ENCODE results near the gene BCAR1.
A peak's percentile ranks its signal among the peaks of the same experiment; 100 is the strongest.

The BCAR1 gene

DNA sequence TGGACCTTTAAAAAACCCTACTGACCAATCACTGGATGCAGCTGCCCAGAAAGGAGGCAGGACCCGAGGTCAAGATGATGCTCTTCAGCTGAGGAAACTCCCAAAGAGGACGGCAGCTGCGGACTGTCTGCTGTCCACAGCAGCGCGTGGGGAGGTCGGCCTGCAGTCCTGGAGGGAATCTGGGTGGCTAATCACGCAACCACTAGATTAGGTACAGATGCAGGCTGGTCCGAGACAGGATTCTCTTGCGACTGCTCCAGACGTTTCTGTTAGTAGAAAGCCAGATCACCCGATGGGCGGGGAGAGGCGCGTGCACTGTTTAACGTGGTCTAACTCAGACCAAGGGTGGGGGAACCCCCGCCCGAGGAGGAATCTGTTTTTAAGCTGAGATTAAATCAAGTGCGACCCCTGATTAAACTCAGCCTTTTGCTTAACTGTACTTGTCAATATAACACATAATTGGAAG lies 53.3 kb downstream of the BCAR1 start:
- DNase-seq, result no peak

DNA sequence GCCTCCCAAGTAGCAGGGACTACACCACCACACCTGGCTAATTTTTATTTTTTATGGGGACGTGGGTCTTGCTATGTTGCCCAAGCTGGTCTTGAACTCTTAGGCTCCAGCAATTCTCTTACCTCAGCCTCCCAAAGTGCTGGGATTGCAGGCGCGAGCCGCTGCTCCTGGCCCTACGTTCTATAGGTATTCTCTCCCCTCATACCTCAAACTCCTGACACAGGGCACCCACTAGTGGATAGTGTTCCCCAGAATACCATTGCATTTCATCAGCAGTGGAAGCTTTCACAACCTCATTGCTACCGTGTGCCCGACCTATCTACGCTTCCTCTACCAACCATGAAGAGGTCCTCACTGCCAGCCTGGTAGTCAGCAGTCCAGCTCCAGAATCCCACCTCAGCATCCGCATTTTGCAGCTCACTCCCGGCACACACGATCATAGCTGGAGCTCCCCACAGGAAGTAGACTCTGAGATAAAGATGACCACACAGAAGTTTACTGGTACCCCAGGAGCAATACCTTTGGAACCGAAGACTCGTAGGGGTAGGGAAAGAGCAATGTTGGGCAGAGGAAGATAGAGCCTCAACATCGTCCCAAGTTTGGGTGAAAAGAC lies 53.8 kb downstream of the BCAR1 start:
- DNase-seq, result no peak

DNA sequence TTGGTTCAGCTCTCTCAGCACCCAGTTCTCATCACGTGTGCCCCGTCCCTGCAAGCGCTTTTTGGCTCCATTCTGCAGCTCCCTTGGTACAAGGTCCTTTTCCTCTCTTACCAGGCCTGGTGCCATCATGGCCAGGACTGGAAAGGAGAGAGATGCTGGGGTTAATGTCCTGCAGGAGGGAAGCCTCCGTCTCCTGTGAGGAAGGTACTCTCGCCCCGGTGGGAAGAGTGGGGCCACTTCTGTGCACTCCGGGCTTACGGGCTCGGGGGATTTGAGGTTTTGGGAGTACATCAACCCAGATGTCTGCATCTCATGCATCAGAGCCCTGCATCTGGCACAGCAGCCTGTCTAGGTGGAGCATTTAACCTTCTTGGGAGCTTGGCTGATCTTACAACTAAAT lies 54.6 kb downstream of the BCAR1 start:
- no peak for DNase-seq

DNA sequence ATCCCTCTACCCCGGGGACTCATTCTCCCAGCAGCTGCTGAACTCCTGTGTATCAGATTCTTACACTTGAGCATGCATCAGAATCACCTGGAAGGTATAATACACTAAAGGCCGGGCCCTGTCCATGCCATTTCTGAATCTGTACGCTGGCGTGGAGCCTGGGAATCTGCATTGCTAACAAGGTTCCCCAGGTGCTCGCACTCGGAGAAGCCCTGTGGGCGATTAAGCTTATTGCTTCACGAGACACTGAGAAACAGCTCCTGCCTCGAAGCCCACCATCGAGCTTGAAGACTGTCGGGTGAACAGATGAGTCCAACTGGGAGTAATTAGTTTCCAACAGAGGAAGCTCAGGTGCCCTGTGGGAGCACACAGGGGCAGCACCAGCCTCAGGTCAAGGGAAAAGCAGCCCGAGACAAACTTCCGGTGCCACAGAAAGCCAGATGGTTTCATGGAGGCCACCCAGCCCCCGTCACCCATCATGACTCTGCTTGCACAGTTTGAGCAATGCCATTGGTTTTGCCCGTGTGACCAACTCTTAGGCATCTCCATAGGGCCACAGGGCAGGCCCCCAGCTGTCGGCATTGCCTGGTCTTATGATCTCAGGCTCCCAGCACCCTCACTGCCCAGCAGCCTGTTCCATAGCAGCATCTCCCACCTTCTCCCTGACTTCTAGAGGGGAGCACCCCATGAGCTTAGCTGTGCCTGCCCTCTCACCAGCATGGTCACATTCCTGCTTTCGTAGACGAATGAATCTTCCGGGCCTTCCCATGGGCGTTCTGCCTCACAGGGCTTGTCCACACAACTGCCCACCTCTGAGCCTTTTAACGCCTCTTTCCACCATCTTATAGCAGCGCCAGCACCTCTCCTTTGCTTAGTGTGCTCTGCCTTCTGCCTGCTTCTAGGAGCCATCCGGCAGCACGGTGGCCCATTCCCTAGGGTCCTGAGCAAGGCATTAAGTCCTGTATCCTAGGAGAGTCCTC lies 55.3 kb downstream of the BCAR1 start:
- no peak for DNase-seq

DNA sequence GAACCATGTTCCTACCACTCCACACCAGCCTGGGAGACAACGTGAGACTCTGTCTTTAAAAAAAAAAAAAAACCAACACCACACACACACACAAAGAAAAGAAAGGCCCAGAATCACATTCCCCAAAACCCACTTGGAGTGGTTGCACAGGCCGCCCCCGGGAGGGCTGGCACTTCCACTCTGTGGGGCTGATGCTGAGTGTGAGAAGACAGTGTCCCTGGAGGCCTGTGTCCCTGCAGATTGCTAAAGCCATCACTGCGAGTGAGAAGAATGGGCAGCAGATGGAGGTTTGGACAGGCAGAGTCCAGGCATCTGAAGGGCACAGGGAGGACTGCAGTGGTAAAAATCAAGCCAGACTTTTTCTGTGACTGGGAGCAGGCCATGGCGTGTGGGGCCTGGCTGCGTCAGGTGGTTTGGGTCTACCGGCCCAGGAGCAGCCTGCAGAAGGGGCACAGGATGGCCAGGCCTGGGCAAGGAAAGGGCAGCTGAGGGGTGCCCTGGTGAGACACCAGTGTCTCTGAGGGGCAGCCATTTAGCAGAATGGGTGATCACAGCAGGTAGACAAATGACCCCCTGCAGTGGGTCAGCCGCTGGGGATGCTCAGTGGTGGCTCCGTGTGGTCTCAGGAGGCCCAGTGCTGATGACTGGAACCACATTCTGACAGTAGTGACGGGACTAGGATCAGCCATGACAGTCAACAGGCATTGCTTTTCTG lies 57.5 kb downstream of the BCAR1 start:
- no peak for DNase-seq

DNA sequence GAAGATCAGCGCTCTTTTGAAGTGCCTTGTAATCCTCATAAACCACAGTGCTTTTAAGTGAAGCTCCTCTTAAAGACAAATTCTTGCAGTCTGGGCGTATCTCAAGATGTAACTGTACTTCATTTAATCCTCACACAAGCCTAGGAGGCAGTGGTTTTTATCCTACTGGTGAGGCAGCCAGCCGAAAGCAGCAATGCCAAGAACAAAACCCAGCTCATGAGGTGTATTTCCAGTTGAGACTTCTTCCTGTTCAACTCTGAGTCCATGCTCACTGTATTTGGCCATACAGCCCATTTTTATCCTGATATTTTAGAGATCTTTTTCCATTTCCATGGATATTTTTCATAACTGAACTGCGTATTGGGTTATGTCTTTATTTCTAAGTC lies 58.2 kb downstream of the BCAR1 start:
- DNase-seq, result no peak

DNA sequence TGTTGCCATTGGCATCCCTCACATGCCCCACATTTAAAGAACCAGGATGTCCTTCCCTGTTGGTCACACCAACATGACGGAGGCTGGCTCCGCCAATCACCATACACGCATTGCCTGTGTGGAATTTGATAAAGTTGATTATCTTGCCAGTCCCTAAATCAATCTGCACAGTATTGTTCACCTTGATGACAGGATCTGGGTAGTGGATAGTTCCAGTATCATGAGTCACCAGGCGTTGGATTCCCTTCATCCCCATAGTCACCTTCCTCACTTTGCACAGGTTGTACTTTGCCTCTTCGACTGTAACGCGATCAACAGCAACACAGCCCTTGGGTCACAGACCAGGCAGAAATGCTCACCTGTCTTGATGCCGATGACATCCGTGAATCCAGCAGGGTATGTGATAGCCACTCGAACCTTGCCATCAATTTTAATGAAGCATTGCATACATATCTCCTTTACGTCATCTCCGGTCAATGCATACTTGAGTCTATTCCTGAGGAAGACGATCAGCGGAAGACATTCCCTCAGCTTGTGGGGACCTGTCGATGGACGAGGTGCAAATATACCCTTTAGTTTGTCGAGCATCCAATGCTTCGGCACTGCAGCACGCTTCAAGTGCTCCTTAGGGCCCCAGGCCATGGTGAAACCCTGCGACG lies 58.7 kb downstream of the BCAR1 start:
- DNase-seq, result no peak

DNA sequence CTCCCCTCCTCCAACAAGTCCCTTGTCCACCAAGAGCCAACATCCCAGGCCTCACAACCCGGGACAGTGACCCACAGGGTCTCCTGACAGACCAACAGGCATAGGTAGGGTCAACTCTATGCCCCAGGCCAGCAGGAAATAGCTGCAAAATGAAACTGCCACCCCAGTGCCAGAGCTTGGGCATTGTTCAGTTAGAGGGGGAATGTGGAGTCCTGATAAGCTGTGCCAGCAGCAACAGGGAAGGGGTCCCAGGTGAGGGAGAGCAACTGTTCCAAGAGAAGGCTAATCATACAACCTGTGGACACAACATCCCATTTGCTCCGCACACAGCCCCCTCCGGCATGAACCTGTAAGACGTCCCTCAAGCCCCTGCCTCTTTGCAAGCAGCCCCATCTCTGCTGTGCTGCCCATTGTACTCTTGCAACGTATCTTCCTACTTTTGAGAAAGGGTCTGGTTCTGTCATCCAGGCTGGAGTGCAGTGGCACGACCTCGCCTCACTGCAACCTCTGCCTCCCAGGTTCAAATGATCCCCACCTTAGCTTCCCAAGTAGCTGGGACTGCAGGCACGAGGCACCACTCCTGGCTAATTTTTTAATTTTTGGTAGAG lies 61.7 kb downstream of the BCAR1 start:
- no peak for DNase-seq

DNA sequence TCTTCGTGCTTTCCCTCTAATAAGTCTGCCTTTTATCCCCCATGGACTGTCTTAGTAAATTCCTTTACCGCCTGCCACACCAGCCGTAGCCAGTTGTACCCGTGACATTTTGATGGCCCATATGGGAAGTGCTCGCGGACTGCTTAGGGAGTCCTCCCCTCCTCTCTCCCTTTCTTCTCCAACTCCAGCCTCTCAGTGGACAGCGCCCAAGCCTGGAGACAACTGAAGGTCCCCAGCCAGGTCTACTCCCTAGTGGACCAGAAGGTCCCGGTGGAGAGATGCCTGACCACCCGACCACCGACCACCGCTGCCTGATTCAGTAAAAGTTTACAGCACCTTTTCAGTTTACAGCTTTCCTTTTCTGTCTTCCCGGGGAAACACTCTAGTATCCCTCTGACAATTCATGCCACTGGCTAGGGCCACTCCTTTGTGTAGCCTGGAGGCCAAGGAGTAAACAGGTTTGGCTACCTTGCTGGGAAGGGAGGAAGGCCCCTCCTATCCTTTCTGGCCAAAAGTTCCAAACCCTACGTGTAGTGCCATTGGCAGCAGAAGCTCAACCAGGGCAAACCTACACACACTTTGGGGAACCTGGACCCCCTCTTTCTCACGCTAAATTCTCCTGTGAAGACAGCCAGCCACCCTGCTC lies 62.5 kb downstream of the BCAR1 start:
- no peak for DNase-seq

DNA sequence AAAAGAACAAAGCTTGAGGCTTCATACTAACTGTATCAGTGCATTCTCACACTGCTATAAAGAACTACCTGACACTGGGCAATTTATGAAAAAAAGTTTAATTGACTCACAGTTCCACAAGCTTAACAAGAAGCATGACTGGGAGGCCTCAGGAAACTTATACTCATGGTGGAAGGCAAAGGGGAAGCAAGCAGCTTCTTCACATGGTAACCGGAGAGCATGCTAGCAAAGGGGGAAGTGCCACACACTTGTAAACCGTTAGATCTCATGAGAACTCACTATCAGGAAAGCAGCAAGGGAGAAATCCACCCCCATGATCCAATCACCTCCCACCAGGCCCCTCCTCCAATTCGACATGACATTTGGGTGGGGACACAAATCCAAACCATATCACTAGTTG lies 69.8 kb downstream of the BCAR1 start:
- DNase-seq, result peak; percentile 1

DNA sequence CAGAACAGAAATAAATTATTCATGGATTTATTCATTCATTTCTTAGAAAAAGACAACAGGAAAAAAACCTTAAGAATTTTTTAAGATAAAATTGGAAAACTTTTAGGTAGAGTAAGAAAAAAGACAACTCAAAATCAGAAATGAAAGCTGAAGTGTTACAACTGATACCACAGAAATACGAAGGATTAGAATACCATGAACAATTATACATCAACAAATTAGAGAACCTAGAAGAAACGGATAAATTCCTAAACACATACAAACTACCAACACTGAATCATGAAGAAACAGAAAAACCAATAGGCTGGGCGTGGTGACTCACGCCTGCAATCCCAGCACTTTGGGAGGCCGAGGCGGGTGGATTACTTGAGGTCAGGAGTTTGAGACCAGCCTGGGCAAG lies 72.2 kb downstream of the BCAR1 start:
- DNase-seq, result no peak

Measured in GDM1 (cell line).